Measurements from ENCODE around the gene KCNS1. TPM values are rescaled to one million over a fixed set of nuclear protein-coding genes. Genes with fewer than 3 reads are reported as not detected.
A peak's percentile ranks its signal among the peaks of the same experiment; 100 is the strongest.

The KCNS1 gene
- total and polyA plus RNA-seq, 2 donors (not counting 1 experiment from before 2014, with no cell fraction given), result 0.33 to 0.50 TPM

GRCh38 chr20:45061244-45061643 lies 39.7 kb downstream of the KCNS1 start:
- H3K4me1 ChIP-seq (ENCODE audit: control insufficient read depth, extremely low read depth, insufficient read depth, low read length), result peaks cover 7% of the 10 kb centered on the region
- H3K36me3 ChIP-seq (ENCODE audit: control insufficient read depth, insufficient read depth, low read length), result no peaks in the 10 kb centered on the region
- no peaks in the 10 kb centered on the region for H3K27me3 ChIP-seq (ENCODE audit: control insufficient read depth, insufficient read depth, low read length)
- no peaks in the 10 kb centered on the region for H3K9me3 ChIP-seq (ENCODE audit: control insufficient read depth, insufficient read depth, low read depth, low read length)
- H3K79me2 ChIP-seq (ENCODE audit: control insufficient read depth, insufficient read depth, low read length), result no peaks in the 10 kb centered on the region
- no peak overlapping the region for H2AFZ ChIP-seq (ENCODE audit: low read length)
- H3K4me3 ChIP-seq (replicated peaks in 1 of 4; ENCODE audit: control extremely low read depth in 1 of 4, insufficient read depth in 1 of 4, low read depth in 3 of 4, low read length in 4 of 4), result no peak overlapping the region
- DNase-seq (ENCODE audit: low read depth in 2 of 2), result peak; percentile 90 to 96
- H4K20me1 ChIP-seq (ENCODE audit: control insufficient read depth, extremely low read depth, insufficient read depth, low read length), result no peaks in the 10 kb centered on the region
- no peak overlapping the region for H3K4me2 ChIP-seq (ENCODE audit: extremely low read depth, insufficient read depth, low read length)
- TF ChIP-seq EZH2 (IDR thresholded peaks at IDR 0.05; ENCODE audit: low read length, missing control alignments), result no peak
- TF ChIP-seq CTCF (conservative IDR thresholded peaks at IDR 0.05 in 1 of 2, IDR thresholded peaks at IDR 0.05 in 1 of 2; ENCODE audit: low read depth in 1 of 2, low read length in 2 of 2), result no peak
- no peak overlapping the region for H3K27ac ChIP-seq (ENCODE audit: insufficient read depth, low read length)
- no peak overlapping the region for H3K9ac ChIP-seq (ENCODE audit: insufficient read depth, low read length)

- H3K4me1 ChIP-seq (ENCODE audit: control insufficient read depth, extremely low read depth, insufficient read depth, low read length), result peaks cover 7% of the 10 kb centered on the region
These were observed 40.6 kb downstream of the KCNS1 start for GRCh38 chr20:45060294-45060693.

GRCh38 chr20:45059022-45059728 lies 41.8 kb downstream of the KCNS1 start:
- H3K27me3 ChIP-seq (ENCODE audit: control insufficient read depth, insufficient read depth, low read length), result no peaks in the 10 kb centered on the region
- no peaks in the 10 kb centered on the region for H3K9me3 ChIP-seq (ENCODE audit: control insufficient read depth, insufficient read depth, low read depth, low read length)
- peak; percentile 65 for DNase-seq (ENCODE audit: low read depth in 2 of 2)
- H3K27ac ChIP-seq (ENCODE audit: insufficient read depth, low read length), result no peak overlapping the region
- no peak for TF ChIP-seq EZH2 (IDR thresholded peaks at IDR 0.05; ENCODE audit: low read length, missing control alignments)
- no peak for TF ChIP-seq CTCF (conservative IDR thresholded peaks at IDR 0.05 in 1 of 2, IDR thresholded peaks at IDR 0.05 in 1 of 2; ENCODE audit: low read depth in 1 of 2, low read length in 2 of 2)
- H3K36me3 ChIP-seq (ENCODE audit: control insufficient read depth, insufficient read depth, low read length), result no peaks in the 10 kb centered on the region
- H3K4me2 ChIP-seq (ENCODE audit: extremely low read depth, insufficient read depth, low read length), result no peak overlapping the region
- no peak overlapping the region for H2AFZ ChIP-seq (ENCODE audit: low read length)
- H3K9ac ChIP-seq (ENCODE audit: insufficient read depth, low read length), result no peak overlapping the region
- no peaks in the 10 kb centered on the region for H3K79me2 ChIP-seq (ENCODE audit: control insufficient read depth, insufficient read depth, low read length)
- H4K20me1 ChIP-seq (ENCODE audit: control insufficient read depth, extremely low read depth, insufficient read depth, low read length), result no peaks in the 10 kb centered on the region
- peaks cover 7% of the 10 kb centered on the region for H3K4me1 ChIP-seq (ENCODE audit: control insufficient read depth, extremely low read depth, insufficient read depth, low read length)
- H3K4me3 ChIP-seq (replicated peaks in 1 of 4; ENCODE audit: control extremely low read depth in 1 of 4, insufficient read depth in 1 of 4, low read depth in 3 of 4, low read length in 4 of 4), result no peak overlapping the region

More at GRCh38 chr20:45060294-45060693, 40.6 kb downstream of the KCNS1 start:
- Histone ChIP-seq H3K4me3 (replicated peaks in 1 of 4; ENCODE audit: control extremely low read depth in 1 of 4, insufficient read depth in 1 of 4, low read depth in 3 of 4, low read length in 4 of 4) (no peak overlapping the region), H3K79me2 (ENCODE audit: control insufficient read depth, insufficient read depth, low read length) (no peaks in the 10 kb centered on the region), H3K27ac (ENCODE audit: insufficient read depth, low read length) (no peak overlapping the region), H3K9ac (ENCODE audit: insufficient read depth, low read length) (no peak overlapping the region), H3K36me3 (ENCODE audit: control insufficient read depth, insufficient read depth, low read length) (no peaks in the 10 kb centered on the region), H2AFZ (ENCODE audit: low read length) (no peak overlapping the region), H3K9me3 (ENCODE audit: control insufficient read depth, insufficient read depth, low read depth, low read length) (no peaks in the 10 kb centered on the region), H3K27me3 (ENCODE audit: control insufficient read depth, insufficient read depth, low read length) (no peaks in the 10 kb centered on the region), H4K20me1 (ENCODE audit: control insufficient read depth, extremely low read depth, insufficient read depth, low read length) (no peaks in the 10 kb centered on the region), H3K4me2 (ENCODE audit: extremely low read depth, insufficient read depth, low read length) (no peak overlapping the region)
- DNase-seq (ENCODE audit: low read depth in 2 of 2), result no peak
- TF ChIP-seq CTCF (conservative IDR thresholded peaks at IDR 0.05 in 1 of 2, IDR thresholded peaks at IDR 0.05 in 1 of 2; ENCODE audit: low read depth in 1 of 2, low read length in 2 of 2), result no peak
- no peak for TF ChIP-seq EZH2 (IDR thresholded peaks at IDR 0.05; ENCODE audit: low read length, missing control alignments)

All from fibroblast of lung (primary cell).